Measurements from ENCODE around the gene GIT2.

Gene GIT2

GRCh38 chr12:109880938-109881337 lies 115.2 kb downstream of the GIT2 start:
- no peaks in the 10 kb centered on the region for H3K36me3 ChIP-seq (ENCODE audit: insufficient read depth, low read length)
- peak overlapping the region; percentile 57 to 71 for H3K4me3 ChIP-seq (ENCODE audit: low read depth in 1 of 2, low read length in 2 of 2)
- H3K27me3 ChIP-seq (ENCODE audit: control insufficient read depth in 1 of 2, insufficient read depth in 2 of 2, low read length in 2 of 2): no peaks in the 10 kb centered on the region
- no peak overlapping the region for H3K27ac ChIP-seq (ENCODE audit: low read depth, low read length)
- H3K4me1 ChIP-seq (ENCODE audit: insufficient read depth, low read length): peaks cover 24% of the 10 kb centered on the region
- H3K9ac ChIP-seq (ENCODE audit: low read length): peak overlapping the region; percentile 9
- H3K9me3 ChIP-seq (ENCODE audit: low read length): no peaks in the 10 kb centered on the region

- Histone ChIP-seq H3K9ac (ENCODE audit: low read length) (peak within 1 kb of the TSS; percentile 95), H3K4me1 (ENCODE audit: insufficient read depth, low read length) (peaks cover 24% of the 10 kb centered on the region), H3K27me3 (ENCODE audit: control insufficient read depth in 1 of 2, insufficient read depth in 2 of 2, low read length in 2 of 2) (no peaks in the 10 kb centered on the region), H3K36me3 (ENCODE audit: insufficient read depth, low read length) (no peaks in the 10 kb centered on the region), H3K27ac (ENCODE audit: low read depth, low read length) (peak within 1 kb of the TSS; percentile 88), H3K4me3 (ENCODE audit: low read depth in 1 of 2, low read length in 2 of 2) (peak within 1 kb of the TSS; percentile 91 to 94), H3K9me3 (ENCODE audit: low read length) (no peaks in the 10 kb centered on the region)
These were observed 115.9 kb downstream of the GIT2 start, which contains the start of gene GLTP for GRCh38 chr12:109880043-109880931. Gene GLTP, minus strand, starts transcription at chr12:109880541. Its CDS starts 167 bp downstream, at chr12:109880374.
